ENCODE results near the gene RAD18. TPM values are rescaled to one million over a fixed set of nuclear protein-coding genes. Genes with fewer than 3 reads are reported as not detected.

RAD18 gene
- total RNA-seq, 1 experiment from 2014 or later = 17.6 TPM

DNA sequence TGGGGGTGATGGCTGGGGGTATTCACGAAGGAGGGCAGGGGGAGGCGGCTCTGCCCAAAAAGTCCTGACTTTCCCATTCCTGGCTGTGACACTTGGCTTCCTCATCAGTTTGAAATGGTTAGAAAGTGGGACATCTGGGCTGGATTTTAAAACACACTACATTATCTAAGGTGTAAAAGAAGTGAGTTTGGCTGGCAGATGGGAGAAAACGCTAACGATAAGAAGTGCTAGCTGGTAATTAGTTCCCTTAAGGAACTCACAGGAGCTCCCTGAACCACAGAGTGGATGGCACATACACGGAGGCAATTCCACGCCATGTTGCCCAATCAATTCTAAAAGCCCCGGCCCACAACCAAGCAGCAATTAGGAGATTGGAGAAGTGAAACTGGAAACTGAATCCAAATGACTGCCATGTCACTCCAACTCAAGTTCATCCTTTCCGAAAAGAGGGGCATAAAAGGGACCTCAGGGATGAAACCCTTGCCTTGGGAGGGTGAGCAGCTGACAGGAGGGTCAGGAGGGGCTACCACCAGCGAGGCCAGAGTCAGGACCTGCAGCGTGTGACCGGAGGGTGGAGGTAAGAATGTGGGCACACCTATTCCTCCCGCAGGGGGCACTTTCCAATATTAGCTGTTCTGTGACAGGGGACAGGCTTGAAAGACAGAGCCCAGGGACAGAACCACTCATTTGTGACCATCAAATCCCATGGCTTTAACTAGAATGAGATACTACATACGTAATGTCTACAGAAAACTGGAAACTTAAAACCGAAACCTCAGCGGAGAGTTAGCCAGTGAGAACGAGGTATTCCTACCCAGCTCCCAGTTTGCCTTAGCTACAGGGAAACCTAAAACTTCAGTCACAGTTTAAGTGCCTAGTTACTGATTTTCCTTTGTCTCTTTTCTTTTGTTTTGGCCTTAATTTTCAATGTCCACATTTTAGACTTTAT is 98.6 kb downstream of the RAD18 start:
- DNase-seq (ENCODE audit: low read depth) = no peak

DNA sequence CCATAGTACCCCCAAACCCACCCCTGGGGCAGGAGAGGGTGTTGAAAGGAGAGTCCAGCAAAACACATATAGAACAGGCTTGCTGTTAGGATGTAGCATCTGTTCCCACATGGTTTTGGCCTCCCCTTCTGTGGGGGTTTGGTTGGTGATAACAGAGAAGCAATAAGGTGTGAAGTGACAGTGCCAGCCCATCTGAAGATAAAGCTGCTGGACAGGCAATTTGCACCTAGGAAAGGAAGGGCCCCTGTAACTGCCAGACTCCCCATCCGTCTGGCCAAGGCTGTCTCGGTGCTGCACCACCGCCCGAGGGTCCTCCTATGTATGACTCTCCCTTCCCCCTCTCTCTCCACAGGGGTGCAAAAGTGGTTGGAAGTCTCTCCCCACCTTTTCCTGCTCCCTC is 99.4 kb downstream of the RAD18 start:
- DNase-seq (ENCODE audit: low read depth) = no peak

DNA sequence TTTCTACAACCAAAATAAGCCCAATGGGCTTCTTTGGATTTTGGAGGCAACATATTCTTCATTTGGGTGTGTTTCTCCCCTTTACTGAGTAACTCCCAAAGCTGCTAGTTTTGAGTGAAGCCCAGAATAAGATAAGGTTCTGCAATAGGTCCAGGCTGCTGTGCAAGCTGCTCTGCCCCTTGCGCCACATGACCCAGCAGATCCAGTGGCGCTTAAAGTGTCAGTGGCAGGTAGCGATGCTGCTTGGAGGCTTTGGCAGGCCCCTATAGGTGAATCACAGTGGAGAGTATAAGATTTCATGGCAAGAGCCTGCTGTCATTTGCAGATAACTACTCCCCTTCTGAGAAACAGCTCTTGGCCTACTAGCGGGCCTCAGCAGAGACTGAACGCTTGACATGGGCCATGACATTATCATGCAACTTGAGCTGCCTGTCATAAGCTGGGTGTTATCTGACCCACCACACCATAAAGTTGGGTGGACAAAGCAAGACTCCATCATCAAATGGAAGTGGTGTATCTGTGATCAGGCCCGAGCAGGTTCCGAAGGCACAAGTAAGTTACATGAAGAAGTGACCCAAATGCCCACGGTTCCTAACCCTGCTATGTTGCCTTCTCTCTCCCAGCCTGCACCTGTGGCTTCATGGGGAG is 105.4 kb downstream of the RAD18 start:
- DNase-seq (ENCODE audit: low read depth) = no peak

GRCh38 chr3:8856721-8857120 is 106.6 kb downstream of the RAD18 start:
- no peak for DNase-seq (ENCODE audit: low read depth)

DNA sequence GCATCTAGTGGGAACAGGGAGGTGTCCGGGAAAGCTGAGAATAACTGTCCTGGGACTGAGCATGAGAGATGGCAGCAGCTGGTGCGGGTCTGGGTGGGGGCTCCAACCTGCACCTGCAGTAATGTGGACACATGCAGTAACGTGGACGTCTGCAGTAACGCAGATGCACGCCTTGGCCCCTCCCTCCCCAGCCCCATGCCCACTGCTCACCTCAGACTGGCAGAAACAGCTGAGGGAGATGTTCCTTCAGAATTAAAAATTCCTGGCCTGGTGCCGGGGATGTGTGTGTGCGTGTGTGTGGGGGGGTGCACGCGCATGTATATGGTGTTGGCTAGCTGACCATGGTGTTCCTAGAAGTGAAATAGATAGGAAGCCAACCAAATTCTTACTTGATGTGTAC is 107.2 kb downstream of the RAD18 start:
- no peak for DNase-seq (ENCODE audit: low read depth)

DNA sequence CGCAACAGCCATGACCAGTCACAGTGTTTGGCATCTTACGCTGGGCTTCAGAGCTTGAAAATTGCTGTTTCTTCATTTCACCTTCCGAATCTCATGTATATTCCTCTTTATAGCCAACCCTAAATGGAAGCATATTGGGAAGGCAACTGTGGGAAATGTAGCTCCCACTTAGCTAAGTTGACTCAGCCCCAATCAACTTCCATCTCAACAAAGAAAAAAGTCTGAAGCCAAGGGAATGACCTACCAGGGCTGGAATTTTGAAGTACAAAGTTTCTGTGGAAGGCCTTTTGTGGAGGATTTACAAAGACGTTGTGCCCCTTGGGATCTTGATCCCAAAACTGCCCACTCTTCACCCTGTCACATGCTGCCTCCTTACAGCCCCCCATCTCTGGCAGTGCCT is 108.6 kb downstream of the RAD18 start:
- DNase-seq (ENCODE audit: low read depth) = no peak

DNA sequence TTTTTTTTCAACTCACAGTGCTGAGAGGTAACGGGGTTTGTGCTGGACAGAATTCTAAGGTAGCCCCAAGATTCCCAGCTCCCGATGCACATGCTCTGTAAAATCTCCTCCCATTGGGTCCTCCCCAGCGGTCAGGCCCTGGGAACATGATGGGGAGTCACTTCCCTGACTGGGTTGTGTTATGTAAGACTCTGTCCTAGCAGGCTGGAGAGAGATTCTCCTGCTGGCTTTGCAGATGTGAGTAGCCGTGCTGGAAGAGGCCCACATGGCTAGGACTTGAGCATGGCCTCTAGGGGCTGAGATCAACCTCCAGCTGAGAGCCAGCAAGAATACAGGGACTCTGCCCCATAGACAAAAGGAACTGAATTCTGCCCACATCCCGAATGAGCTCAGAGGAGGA is 110.2 kb downstream of the RAD18 start:
- DNase-seq (ENCODE audit: low read depth) = no peak

GRCh38 chr3:8852511-8852910 is 110.8 kb downstream of the RAD18 start:
- no peak for DNase-seq (ENCODE audit: low read depth)

GRCh38 chr3:8851703-8852102 is 111.6 kb downstream of the RAD18 start:
- peak; percentile 45 for DNase-seq (ENCODE audit: low read depth)

DNA sequence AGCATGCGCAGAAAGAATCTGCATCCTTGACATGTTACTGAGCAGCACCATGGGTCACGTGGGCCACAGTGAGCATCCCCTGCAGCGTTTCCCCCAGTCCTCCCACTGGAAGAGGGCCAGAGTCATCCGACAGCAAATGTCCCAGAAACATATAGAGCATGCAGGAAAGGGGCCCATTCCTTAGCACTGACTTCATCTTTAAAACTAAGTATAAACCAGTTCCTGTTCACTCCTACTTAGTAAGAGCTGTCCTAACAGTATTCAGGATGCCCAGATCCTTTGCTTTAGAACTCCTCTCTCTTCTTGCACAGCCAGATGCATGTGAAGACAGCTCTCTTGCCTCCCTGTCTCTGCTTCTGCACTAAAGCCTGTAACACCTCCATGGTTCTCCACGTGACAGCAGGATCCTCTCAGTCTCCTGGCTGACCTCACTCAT is 114.6 kb downstream of the RAD18 start:
- DNase-seq (ENCODE audit: low read depth) = peak; percentile 65

DNA sequence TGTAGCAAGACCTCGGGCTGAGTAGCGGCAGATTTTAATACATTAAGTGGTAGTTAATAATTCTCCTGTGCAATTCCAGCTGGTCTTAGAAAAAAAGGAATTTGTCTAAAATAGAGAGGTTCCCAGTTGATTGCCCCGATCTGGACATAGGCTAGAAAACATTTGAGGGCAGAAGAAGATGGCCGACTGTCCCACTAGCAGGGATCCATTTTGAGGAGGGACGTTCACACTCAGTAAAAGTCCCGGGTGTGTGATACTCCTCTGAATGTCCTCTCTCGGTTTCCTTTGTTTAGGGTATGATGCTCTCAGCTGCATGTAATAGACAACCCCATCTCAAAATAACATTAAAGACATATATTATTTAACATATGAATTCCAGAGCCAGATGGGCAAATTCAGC is 116.0 kb downstream of the RAD18 start:
- no peak for DNase-seq (ENCODE audit: low read depth)

- DNase-seq (ENCODE audit: low read depth) = no peak
Measured at GRCh38 chr3:8846176-8846575, 117.1 kb downstream of the RAD18 start.

- DNase-seq (ENCODE audit: low read depth) = peak; percentile 39
Measured at GRCh38 chr3:8845641-8846040, 117.6 kb downstream of the RAD18 start.

- no peak for DNase-seq (ENCODE audit: low read depth)
Measured at GRCh38 chr3:8843347-8843746, 119.9 kb downstream of the RAD18 start.

DNA sequence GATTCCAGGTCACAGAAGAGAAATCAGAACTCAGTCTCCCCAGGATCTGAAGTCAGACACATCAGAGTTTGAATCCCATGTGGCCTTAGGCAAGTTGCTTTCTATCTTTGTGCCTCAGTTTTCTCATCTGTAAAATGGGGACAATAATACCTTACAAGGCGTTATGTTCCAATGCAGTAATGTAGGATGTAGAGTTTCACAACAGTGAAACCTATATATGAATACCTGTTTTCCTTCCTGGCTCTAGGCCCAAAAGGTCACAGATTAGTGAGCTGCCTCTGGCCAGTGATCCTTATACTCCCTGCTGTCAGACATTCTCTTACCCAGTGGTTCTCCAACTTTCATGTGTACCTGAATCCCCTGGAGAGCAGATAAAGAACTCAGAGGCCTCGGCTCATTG is 121.0 kb downstream of the RAD18 start:
- DNase-seq (ENCODE audit: low read depth) = no peak

- DNase-seq (ENCODE audit: low read depth) = no peak
Measured at GRCh38 chr3:8841472-8841871, 121.8 kb downstream of the RAD18 start.

- no peak for DNase-seq (ENCODE audit: low read depth)
Measured at GRCh38 chr3:8840556-8840955, 122.7 kb downstream of the RAD18 start.

- DNase-seq (ENCODE audit: low read depth) = no peak
Measured at GRCh38 chr3:8839607-8840325, 123.5 kb downstream of the RAD18 start.

DNA sequence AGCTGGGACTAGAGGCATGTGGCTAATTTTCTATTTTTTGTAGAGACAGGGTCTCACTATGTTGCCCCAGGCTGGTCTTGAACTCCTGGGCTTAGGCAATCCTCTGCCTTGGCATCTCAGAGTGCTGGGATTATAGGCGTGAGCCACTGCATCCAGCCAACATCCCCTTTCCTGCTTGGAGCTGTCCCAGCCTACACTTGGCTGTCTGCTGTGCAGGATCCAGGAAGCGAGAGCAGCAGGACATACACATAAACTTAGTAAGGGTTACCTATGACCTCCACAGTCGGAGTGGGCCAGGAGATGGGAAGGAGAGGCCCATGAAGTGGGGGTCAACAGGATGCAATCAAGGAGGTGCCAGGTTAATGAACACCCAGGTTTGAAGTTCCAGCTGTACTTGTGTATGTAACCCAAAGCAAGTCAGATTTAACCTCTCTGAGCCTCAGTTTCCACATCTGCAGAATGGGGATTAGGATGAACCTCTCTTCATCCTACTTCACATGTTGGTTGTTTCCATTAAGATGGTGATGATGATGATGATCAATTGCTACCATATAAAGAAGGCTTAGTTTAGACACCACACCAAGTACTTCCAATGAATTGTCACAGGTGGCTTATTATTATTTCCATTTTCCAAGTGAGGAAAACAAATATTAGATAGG is 124.4 kb downstream of the RAD18 start:
- no peak for DNase-seq (ENCODE audit: low read depth)

GRCh38 chr3:8838234-8838633 is 125.0 kb downstream of the RAD18 start:
- DNase-seq (ENCODE audit: low read depth) = no peak

DNA sequence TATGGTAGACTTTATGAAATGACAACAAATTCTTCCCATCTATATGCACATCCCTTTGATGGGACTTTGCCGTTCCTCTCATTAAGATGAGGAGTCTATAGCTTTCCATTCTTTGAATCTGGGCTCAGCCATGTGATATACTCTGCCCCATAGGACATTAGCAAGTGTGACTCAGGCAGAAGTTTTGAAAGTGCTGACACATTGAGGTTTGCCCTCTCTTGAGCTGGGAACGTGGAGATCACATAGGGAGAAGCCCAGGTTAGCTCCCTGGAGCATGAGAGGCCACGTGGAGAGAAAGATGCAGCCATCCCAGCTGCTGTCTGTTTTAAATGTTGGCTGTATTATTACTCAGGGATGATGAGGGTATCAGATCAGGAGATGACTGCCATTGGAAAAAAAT is 126.1 kb downstream of the RAD18 start:
- peak; percentile 57 for DNase-seq (ENCODE audit: low read depth)

GRCh38 chr3:8836096-8836495 is 127.2 kb downstream of the RAD18 start:
- no peak for DNase-seq (ENCODE audit: low read depth)

Data from Daoy (cell line).